Adrenal gland (tissue), 12 donors: Measurements from ENCODE around the gene SERPINB6. TPM values are rescaled to one million over a fixed set of nuclear protein-coding genes. Genes with fewer than 3 reads are reported as not detected.

Source experiments
- DNase-seq, 7 donors: peaks; one replicate each; pipeline ENCODE4 v3.0.0-alpha.2; 2019 to 2020
- H3K27ac ChIP-seq, 5 donors: fragments of 200-600 bp; sonication (generic) in 4 of 5; 1 replicate in 3 of 5; 2 replicates in 2 of 5; pipeline versions ENCODE4 v1.5.1 to v1.8.0; 2016 to 2020; ENCODE audit warnings: mild to moderate bottlenecking in 1 of 5
- H3K27me3 ChIP-seq: fragments of 200-600 bp; 2 replicates; pipeline ENCODE4 v1.8.0; 2021
- H3K36me3 ChIP-seq, 2 donors: fragments of 200-600 bp; replicated peaks in 1 of 2; 1 replicate in 1 of 2; 2 replicates in 1 of 2; pipeline versions ENCODE4 v1.5.1 to v1.8.0; 2018 to 2022
- H3K4me1 ChIP-seq, 2 donors: fragments of 200-600 bp; replicated peaks in 1 of 2; 1 replicate in 1 of 2; 2 replicates in 1 of 2; pipeline versions ENCODE4 v1.5.1 to v1.8.0; 2018 to 2021
- H3K4me3 ChIP-seq, 4 donors: fragments of 200-600 bp; sonication (generic) in 3 of 4; one replicate each; pipeline ENCODE4 v1.5.1; 2016 to 2018
- H3K9me3 ChIP-seq, 3 donors: fragments of 200-600 bp; sonication (generic) in 1 of 3; replicated peaks in 1 of 3; 1 replicate in 2 of 3; 2 replicates in 1 of 3; pipeline versions ENCODE4 v1.5.1 to v1.8.0; 2016 to 2021
- POLR2A ChIP-seq, 2 donors: fragments of 450-650 bp; IDR thresholded peaks; one replicate each; pipeline ENCODE4 v1.6.1; 2017; ENCODE audit warnings: antibody characterized with exemption in 2 of 2, mild to moderate bottlenecking in 2 of 2, moderate library complexity in 1 of 2
- WGBS, 4 donors: extraction: QIAGEN DNeasy Blood & Tissue Kit in 2 of 4; methylation state at CpG; one replicate each; pipeline versions ENCODE4 v1.1.5 to v1.1.7; 2013 to 2017; 5-methylcytosine and 5-hydroxymethylcytosine counted together
- intact Hi-C, 2 donors: fragments of 100-400 bp; cut with DNase I; formaldehyde crosslinking; loops; one replicate each; pipeline versions ENCODE4 v1.14.1 to v1.15.0; 2022 to 2023
- polyA plus RNA-seq, 3 donors: library from polyadenylated mRNA; stranded (reverse); fragments of 200-250 nt in 2 of 3; fragments of 350-450 nt in 1 of 3; fragmentation: Illumina TruSeq in 1 of 3; extraction: RNeasy Lipid Tissue Mini Kit (QIAGEN cat#74804) in 1 of 3; gene quantifications; one replicate each; pipeline ENCODE4 v1.2.3, GENCODE V29; 2013 to 2014
- total RNA-seq, 9 donors: library from RNA; depleted of rRNA in 4 of 9; stranded (reverse); fragments of >200 nt in 4 of 9; fragments of 120-200 nt in 1 of 9; fragmentation: NEBNext Ultra II Directional in 1 of 9; extraction: Animal tissue kit (Norgen Biotek cat#: 25700) in 1 of 9; gene quantifications; one replicate each; pipeline versions ENCODE4 v1.1.0 to v1.2.4, GENCODE V29; 2013 to 2023
- TF ChIP-seq, protein P1 (sequence below), 6 experiments: fragments of 450-650 bp in 4 of 6; fragments of 200-600 bp in 2 of 6; sonication (generic) in 1 of 6; IDR thresholded peaks; 1 replicate in 5 of 6; 2 replicates in 1 of 6; pipeline versions ENCODE4 v1.5.1 to v1.8.0; 2016 to 2021; ENCODE audit warnings: antibody characterized with exemption in 6 of 6, mild to moderate bottlenecking in 2 of 6, moderate library complexity in 1 of 6
- donor health status: healthy with polysubstance abuse.
- donor health status: Bipolar disorder and iron deficiency.
- donor health status: DM: yes; HTN: yes; CAD: no.
- donor health status: DM: no; HTN: no; CAD: no.
- donor health status: DM: no; HTN: no; CAD: no.
- donor health status: DM: yes; HTN: yes; CAD: no.

The SERPINB6 gene
- total and polyA plus RNA-seq, 12 donors = 132 to 332 (median 209) TPM

DNA sequence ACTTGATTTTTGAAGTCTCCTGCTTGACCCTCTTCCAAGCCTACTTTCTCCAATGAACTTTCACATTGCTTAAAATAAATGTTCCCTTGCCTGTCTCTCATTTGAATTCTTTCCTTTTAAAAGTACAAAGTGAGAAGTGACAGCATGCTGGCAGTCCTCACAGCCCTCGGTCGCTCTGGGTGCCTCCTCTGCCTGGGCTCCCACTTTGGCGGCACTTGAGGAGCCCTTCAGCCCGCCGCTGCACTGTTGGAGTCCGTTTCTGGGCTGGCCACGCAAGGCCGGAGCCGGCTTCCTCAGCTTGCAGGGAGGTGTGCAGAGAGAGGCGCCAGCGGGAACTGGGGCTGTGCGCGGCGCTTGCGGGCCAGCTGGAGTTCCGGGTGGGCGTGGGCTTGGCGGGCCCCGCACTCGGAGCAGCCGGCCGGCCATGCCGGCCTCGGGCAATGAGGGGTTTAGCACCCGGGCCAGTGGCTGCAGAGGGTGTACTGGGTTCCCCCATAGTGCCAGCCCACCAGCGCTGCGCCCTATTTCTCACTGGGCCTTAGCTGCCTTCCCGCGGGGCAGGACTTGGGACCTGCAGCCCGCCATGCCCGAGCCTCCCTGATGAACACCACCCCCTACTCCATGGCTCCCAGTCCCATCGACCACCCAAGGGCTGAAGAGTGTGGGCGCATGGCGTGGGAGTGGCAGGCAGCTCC, 31.9 kb downstream of the SERPINB6 start:
- intact Hi-C loops = loop anchor here in 1 of 2 donors (10.0 kb wide), 1 partner anchor 155 kb away; no protein-coding TSS in a partner anchor
- Histone ChIP-seq H3K4me1 (peaks cover 0 to 4% of the 10 kb centered on the region in 2 donors), H3K27ac (no peak overlapping the region), H3K9me3 (no peaks in the 10 kb centered on the region), H3K4me3 (no peak overlapping the region), H3K36me3 (no peaks in the 10 kb centered on the region), H3K27me3 (no peaks in the 10 kb centered on the region)
- TF ChIP-seq POLR2A (IDR thresholded peaks at IDR 0.05) = no peak
- TF ChIP-seq, protein P1, sequence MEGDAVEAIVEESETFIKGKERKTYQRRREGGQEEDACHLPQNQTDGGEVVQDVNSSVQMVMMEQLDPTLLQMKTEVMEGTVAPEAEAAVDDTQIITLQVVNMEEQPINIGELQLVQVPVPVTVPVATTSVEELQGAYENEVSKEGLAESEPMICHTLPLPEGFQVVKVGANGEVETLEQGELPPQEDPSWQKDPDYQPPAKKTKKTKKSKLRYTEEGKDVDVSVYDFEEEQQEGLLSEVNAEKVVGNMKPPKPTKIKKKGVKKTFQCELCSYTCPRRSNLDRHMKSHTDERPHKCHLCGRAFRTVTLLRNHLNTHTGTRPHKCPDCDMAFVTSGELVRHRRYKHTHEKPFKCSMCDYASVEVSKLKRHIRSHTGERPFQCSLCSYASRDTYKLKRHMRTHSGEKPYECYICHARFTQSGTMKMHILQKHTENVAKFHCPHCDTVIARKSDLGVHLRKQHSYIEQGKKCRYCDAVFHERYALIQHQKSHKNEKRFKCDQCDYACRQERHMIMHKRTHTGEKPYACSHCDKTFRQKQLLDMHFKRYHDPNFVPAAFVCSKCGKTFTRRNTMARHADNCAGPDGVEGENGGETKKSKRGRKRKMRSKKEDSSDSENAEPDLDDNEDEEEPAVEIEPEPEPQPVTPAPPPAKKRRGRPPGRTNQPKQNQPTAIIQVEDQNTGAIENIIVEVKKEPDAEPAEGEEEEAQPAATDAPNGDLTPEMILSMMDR (IDR thresholded peaks at IDR 0.05) = no peak
- peak in 2 of 7 donors; percentile 18 to 30 for DNase-seq
- WGBS, 4 donors = 90 to 95% (median 93%) methylated on average over 11 to 34 of the region's 34 CpGs

DNA sequence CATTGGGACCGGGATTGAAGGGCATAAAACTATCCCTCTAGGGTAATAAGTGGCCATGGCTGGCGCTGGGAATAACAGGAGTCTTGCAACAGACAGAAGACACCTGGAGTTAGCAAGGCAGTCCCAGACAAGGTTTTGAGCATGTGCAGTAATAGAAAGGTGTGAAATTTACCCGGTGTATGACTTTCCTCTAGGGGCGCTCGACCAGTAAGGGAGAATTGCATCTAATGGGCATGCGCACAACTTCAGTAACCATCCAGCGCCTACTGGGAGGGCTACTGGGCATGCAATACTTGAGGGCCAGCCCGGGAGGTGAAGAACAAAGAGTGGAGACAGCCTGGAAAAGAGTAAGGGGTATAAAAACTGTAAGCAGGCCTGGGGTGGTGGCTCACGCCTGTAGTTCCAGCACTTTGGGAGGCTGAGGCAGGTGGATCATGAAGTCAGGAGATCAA, 32.7 kb downstream of the SERPINB6 start:
- DNase-seq = peak in 2 of 7 donors; percentile 16 to 44
- Histone ChIP-seq H3K4me3 (no peak overlapping the region), H3K36me3 (no peaks in the 10 kb centered on the region), H3K27me3 (no peaks in the 10 kb centered on the region), H3K27ac (no peak overlapping the region), H3K9me3 (no peaks in the 10 kb centered on the region), H3K4me1 (peaks cover 0 to 3% of the 10 kb centered on the region in 2 donors)
- intact Hi-C loops = loop anchor here in 1 of 2 donors (10.0 kb wide), 1 partner anchor 154 kb away; no protein-coding TSS in a partner anchor
- no peak for TF ChIP-seq POLR2A (IDR thresholded peaks at IDR 0.05)
- TF ChIP-seq, protein P1 (IDR thresholded peaks at IDR 0.05) = no peak
- 74 to 88% (median 87%) methylated on average over 9 of the region's 9 CpGs for WGBS, 4 donors

DNA sequence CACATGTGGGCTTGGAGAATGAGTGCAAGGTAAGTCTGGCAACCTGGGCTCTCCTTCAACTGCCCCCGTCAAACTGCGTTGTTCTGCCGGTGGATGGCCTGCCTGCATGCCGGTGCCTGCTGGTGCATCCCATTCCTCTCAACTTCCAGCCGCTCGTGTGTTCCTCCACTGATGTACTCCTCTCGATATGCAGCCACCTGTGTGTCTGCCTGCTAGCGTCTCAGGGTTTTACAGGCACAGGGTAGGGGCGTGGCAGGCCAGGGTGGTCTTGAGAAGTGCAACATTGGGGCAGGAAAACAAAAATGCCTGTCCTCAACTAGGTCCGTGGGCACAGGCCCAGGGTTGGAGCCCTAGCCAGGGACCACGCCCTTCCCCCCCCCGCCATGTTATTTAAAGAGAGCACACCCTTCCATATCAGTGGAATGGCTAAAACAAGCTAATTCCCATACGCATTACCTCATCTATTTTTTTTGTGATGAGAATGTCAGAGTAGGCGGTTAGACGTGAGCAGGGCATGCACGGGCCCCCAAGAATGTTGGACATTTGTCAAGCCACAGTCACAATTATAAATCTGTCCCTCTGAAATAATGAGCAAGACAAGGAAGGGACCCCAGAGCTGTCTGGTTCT, 33.2 kb downstream of the SERPINB6 start:
- no peaks in the 10 kb centered on the region for H3K36me3 ChIP-seq
- 72 to 80% (median 78%) methylated on average over 14 to 16 of the region's 16 CpGs for WGBS, 4 donors
- TF ChIP-seq POLR2A (IDR thresholded peaks at IDR 0.05) = no peak
- TF ChIP-seq, protein P1 (IDR thresholded peaks at IDR 0.05) = no peak
- no peaks in the 10 kb centered on the region for H3K4me1 ChIP-seq
- intact Hi-C loops = loop anchor here in 1 of 2 donors (10.0 kb wide), 1 partner anchor 153 kb away; no protein-coding TSS in a partner anchor
- no peaks in the 10 kb centered on the region for H3K27me3 ChIP-seq
- DNase-seq = peak in 3 of 7 donors; percentile 10 to 41 (median 16)
- H3K27ac ChIP-seq = no peak overlapping the region
- H3K9me3 ChIP-seq = no peaks in the 10 kb centered on the region
- H3K4me3 ChIP-seq = no peak overlapping the region

DNA sequence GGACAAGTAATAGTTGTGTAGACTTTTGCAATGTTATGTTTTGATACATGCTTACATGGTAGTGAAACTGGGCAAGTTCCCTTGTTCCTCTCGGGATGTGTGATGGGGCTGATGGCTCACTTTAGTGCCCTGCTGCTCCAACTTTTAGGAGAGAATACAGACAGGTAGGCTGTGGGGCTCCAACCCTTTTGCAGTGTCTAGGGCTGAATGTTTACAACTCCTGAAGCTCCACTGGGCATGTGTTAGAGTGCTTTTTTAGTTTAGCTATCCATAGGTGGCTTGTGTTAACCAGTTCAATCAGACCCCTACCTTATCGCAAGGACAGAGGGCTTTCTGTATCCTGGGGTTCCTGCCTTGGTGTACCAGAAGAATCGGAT, 33.8 kb downstream of the SERPINB6 start:
- peak in 2 of 7 donors; percentile 5 to 6 for DNase-seq
- TF ChIP-seq POLR2A (IDR thresholded peaks at IDR 0.05) = no peak
- TF ChIP-seq, protein P1 (IDR thresholded peaks at IDR 0.05) = no peak
- Histone ChIP-seq H3K9me3 (no peaks in the 10 kb centered on the region), H3K4me3 (no peak overlapping the region), H3K27me3 (no peaks in the 10 kb centered on the region), H3K4me1 (no peaks in the 10 kb centered on the region), H3K36me3 (no peaks in the 10 kb centered on the region), H3K27ac (no peak overlapping the region)
- intact Hi-C loops = loop anchor here in 1 of 2 donors (10.0 kb wide), 1 partner anchor 153 kb away; no protein-coding TSS in a partner anchor
- whole genome bisulfite sequencing, 4 donors = 73 to 89% (median 85%) methylated on average over 3 of the region's 3 CpGs
